GM12864 (cell line): ENCODE data around the gene MVB12B.

ENCODE experiments used
- DNase-seq: peaks from one replicate; pipeline ENCODE4 v3.0.0-alpha.2; 2011; ENCODE audit warnings: low read depth
- H3K4me3 ChIP-seq: 2 replicates; pipeline ENCODE4 v1.5.1; 2011; ENCODE audit warnings: mild to moderate bottlenecking, low read depth, low read length, control low read depth
- TF ChIP-seq, protein P1 (sequence below): IDR thresholded peaks from 2 replicates; pipeline ENCODE4 v1.5.1; 2011; ENCODE audit warnings: low read depth, mild to moderate bottlenecking, moderate library complexity, low read length, control low read depth, inconsistent platforms; ENCODE audit errors: missing control alignments

The MVB12B gene

GRCh38 chr9:126423142-126423915, 96.7 kb downstream of the MVB12B start:
- DNase-seq, result no peak
- no peak overlapping the region for H3K4me3 ChIP-seq
- TF ChIP-seq, protein P1, sequence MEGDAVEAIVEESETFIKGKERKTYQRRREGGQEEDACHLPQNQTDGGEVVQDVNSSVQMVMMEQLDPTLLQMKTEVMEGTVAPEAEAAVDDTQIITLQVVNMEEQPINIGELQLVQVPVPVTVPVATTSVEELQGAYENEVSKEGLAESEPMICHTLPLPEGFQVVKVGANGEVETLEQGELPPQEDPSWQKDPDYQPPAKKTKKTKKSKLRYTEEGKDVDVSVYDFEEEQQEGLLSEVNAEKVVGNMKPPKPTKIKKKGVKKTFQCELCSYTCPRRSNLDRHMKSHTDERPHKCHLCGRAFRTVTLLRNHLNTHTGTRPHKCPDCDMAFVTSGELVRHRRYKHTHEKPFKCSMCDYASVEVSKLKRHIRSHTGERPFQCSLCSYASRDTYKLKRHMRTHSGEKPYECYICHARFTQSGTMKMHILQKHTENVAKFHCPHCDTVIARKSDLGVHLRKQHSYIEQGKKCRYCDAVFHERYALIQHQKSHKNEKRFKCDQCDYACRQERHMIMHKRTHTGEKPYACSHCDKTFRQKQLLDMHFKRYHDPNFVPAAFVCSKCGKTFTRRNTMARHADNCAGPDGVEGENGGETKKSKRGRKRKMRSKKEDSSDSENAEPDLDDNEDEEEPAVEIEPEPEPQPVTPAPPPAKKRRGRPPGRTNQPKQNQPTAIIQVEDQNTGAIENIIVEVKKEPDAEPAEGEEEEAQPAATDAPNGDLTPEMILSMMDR, result no peak

DNA sequence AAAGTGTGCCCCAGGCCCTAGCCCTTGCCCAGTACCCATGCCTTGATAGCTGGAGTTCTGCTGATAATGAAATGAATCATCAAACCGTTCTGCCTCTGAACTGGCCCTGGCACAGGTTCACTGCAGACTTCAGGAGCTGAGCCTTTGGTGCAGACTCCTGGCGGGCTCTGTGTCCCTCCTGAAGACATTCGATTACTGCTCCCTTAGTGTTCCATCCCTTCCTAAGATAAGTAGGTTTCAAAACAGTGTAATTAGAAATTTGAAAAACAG, 97.2 kb downstream of the MVB12B start:
- TF ChIP-seq, protein P1, result no peak
- H3K4me3 ChIP-seq, result no peak overlapping the region
- DNase-seq, result no peak

DNA sequence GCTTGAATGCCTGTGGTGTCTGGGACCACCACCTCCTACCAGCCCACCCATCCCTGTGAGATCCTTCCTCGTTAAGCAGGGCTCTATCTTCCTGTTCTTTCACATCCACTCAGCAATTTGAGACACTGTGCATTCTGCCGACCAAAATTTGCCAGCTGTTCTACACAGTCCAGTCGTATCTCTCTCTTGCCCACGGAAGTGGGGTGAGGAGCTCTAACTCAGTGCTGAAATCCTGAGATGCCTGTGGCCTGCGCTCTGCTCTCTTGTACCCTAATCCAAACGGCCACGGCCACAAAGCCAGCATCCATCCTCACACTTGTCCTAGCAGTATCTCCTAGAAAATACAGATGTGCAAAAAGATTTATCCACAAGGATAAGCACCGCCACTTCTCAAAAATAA, 97.9 kb downstream of the MVB12B start:
- no peak for DNase-seq
- TF ChIP-seq, protein P1, result no peak
- no peak overlapping the region for H3K4me3 ChIP-seq

GRCh38 chr9:126428534-126429175, 102.0 kb downstream of the MVB12B start:
- no peak for DNase-seq
- TF ChIP-seq, protein P1, result no peak

GRCh38 chr9:126429190-126429589, 102.6 kb downstream of the MVB12B start:
- TF ChIP-seq, protein P1, result no peak
- DNase-seq, result no peak
- H3K4me3 ChIP-seq, result no peak overlapping the region

More at GRCh38 chr9:126428534-126429175, 102.0 kb downstream of the MVB12B start:
- no peak overlapping the region for H3K4me3 ChIP-seq

DNA sequence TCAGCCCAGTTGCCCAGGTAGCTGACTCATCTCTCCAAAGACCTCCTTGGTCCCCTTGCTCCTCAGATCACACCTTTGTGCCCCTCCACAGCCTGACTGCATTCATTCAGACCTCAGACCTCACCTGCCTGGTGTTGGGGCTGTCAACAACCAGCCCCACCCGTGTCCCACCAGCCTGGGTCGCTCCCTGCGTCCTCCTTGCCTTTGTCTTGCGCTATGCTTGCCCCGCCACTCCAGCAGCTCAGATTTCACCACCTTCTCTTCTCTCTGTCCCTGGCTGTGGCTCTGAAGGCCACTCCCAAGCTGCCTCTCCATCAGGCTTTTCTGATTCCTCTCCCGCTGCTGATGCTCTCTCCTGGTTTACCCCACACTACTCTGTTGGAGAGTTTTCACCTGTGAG, 103.5 kb downstream of the MVB12B start:
- TF ChIP-seq, protein P1, result no peak
- no peak for DNase-seq
- no peak overlapping the region for H3K4me3 ChIP-seq
